Activated CD8-positive, alpha-beta memory T cell treated with anti-CD3 and anti-CD28 coated beads, Interleukin-2, amount 50 U/mL, for 1 hour (primary cell): Measurements from ENCODE around the gene PIP5KL1.
A peak's percentile ranks its signal among the peaks of the same experiment; 100 is the strongest.

Experiments
- DNase-seq: peaks from one replicate; pipeline ENCODE4 v3.0.0-alpha.2; 2020; ENCODE audit errors: extremely low read depth

Gene PIP5KL1

DNA sequence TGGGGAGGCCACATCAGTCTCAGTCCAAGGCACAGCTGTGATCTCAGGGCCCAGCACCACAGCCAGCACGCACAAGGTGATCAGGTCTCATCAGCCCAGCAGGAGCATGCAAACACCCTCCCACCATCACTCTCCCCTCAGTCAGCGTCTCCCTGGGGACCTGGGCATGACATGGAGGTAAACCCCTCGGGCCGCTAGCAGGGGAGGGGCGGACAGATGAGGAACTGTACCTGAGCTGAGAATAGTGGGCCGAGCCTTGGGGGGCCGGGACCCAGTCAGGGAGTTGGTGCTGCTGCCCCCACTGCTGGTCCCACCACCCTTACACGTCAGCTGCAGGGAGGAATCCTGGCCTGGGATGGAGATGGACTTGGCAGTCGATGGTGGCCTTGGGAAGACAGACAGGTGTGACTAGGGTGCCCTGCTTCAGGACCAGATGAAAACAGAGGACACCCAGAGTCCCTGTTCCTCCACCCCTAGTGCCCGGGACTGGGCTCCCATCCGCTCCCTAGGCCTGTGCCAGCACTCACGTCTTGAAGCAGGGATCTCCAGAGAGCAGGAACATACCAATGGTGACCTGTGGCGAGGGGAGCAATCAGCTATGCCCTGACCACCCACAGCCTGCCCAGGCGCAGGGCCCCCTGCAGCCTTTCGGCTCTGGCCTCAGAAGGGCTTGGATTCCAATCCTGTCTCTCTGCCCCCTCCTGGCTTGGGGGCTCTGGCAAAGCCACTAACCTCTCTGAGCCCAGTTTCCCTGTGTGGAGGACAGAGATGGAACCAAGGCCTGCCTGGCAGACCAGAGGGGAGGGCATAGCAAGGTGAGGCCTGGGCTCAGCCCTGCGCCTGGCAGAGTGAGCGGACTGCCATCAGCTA is 17.5 kb upstream of the PIP5KL1 start:
- DNase-seq: no peak

DNA sequence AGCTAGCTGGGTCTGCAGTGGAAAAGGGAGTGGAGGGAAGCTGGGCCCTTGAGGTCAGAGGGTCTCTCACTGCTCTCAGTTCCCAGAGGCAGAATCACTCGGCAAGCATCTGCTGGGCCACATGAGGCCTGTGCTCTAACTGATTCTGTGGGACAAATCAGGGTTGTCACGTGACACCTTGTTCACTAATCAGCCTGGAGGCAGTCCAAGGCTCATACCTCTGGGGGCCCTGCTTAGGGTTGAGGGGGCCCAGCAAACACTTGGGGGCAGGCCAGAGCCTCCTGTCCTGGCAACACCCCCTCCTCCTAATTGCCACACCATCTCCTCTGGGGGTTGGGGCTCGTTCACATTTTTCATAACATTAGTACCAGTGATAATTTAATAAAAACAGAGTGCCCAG is 16.2 kb upstream of the PIP5KL1 start:
- no peak for DNase-seq

DNA sequence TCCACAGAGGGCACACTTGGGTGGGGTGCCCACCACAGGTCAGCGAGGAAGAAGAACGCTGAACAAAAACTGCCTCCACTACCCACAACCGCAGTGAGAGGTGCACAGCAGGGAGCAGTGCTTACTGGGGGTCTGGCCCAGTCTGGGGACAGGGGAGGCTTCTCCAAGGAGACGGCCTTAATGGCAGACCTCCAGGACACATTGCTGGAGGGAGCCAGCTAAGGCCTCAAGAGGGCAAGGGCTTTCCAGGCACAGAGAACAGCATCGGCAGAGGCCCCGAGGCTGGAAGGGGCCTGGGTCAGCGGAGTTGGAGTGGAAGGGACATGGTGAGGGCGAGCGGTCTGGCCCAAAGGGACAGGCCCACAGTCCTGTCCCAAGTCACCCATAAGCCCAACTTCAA is 15.4 kb upstream of the PIP5KL1 start:
- DNase-seq: no peak

DNA sequence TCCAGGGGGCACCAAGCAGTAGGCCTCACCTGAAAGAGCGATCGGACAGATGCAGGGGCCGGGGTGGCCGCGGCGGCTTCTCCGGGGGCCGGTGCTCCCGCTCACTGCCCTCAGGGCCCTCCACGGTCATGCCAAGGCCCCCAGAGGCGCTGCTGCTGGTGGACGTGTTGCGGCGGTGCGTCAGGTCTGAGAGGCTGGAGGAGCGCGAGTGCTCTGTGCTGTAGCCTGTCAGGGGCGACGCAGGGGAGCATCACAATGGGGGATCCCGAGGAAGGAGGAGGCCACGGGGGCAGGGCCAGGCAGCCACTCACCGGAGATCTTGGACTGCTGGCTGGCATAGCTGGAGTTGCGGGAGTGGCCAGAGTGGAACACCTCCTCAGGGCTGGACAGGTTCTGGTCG is 14.8 kb upstream of the PIP5KL1 start:
- no peak for DNase-seq

DNA sequence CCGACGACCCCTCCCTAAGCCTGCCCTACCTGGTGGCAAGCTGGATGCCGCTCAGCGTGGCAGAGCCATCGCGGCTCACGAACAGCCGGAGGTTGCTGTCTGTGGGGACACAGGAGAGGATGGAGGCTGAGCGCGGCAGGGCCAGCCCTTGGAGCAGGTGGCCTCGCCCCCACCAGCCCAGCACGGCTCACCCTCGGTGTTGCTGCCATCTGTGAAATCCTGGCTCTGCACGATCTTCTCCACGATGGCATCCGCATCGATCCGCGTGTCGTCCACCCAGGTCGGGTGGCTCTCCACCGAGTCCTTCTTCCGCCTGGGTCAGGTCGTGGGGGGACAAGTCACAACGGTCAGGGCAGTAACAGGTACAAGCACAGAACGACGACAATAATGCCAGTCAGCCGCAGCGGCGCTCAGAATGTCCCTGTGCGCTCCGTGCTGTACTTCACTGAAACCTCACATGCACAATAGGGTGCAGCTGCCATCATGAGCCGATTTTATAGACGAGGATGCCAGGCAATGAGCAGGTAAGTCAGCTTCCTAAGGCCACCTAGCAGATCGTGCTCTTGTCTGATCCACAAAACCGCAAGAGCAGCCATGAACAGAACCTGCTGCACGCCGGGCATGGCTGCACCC is 14.1 kb upstream of the PIP5KL1 start:
- DNase-seq: no peak

DNA sequence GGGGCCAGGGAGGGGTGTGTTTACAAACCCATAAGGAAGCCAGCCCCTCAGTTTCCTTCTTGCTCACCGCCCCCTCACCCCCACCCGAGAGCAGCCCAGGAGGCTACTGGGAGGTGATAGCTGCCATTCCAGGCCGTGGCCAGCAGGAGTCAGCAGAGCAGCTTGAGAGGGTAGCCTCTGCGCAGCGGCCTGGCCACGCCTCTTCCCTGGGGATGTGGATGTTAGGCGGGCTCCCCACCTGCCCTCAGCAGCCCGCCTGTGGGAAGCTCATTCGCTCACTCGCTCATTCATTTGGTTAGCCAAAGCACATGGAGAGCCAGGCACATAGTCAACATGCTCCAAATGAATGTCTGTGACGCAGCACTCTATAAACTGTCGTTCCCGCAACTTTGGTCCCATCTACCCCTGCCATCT is 13.2 kb upstream of the PIP5KL1 start:
- DNase-seq: no peak

DNA sequence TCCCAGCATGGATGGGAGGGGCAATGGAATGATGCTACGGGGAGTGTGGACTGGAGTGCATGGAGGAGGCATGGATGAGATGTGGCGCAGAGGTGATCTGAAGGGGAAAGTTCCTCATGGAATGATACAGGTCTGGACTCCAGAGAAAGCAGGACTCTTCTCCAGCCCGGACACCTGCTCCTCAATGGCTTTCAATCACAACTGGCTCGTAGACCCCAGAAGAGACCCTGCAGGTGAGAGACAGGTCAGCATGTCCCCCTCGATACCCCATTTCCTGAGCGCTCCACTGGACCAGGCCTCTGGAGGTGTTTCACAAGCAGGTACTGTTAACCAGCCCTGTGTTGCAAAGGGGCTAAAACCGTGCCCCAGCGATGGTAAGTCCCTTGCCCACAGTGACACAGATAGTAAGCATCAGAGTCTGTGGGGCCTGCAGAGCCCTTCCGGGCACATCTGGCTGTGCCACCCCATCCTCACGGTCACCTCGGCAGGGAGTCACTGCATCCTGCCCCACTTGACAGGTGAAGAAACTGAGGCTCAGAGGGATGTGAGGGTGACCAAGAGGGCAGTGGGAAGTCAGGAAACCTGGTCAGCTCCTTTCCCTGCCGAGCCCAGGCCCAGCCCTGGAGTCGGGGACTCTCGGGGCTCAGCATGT is 12.6 kb upstream of the PIP5KL1 start:
- no peak for DNase-seq

DNA sequence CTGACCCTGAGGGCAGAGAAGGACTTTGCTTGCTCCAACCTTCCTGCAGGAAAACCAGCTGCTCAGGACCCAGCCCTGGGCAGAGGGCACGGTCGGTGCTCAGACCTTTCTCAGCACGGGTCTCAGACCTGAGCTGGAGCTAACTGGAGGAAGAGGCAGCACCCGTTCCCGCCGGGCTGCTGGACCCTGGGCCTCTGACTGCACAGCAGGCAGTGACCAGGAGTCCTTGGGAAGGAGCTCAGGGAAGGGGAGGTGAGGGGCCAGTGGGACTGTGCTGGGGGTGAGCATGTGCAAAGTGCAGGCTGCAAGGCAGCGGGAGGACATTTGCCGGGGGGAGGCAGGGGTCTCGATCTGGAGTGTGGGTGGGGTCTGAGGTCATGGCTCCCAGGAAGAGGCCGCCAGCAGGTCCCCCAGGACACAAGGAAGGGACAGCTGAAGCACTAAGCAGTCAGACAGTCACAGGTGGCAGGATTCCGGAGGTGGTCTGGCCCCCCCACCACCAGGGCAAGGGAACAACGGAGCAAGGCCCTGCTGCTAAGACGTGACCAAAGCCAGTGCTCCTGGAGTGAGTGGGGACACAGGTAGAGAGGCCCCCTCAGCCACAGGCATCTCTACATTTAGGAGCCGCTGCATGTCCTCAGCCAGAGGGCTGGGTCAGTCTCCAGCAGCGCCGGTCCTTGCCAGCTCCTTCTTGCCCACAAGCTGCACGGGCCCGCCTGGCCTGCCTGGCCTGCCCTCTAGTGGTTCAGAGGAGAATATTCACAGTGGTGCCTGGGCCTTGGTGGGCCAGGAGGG is 11.8 kb upstream of the PIP5KL1 start:
- no peak for DNase-seq

DNA sequence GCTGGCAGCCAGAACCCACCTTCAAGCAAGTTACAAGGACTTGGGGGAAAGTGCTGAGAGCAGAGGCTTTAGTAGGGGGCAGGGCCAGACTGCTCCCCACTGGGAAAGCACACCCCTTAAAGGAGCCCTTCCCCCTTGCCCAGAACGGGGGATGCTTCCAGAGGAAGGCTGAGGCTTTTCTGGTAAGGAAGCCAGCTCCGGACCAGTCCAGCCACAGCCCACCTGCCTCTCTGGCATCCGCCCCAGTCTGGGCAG is 11.3 kb upstream of the PIP5KL1 start:
- DNase-seq: no peak

DNA sequence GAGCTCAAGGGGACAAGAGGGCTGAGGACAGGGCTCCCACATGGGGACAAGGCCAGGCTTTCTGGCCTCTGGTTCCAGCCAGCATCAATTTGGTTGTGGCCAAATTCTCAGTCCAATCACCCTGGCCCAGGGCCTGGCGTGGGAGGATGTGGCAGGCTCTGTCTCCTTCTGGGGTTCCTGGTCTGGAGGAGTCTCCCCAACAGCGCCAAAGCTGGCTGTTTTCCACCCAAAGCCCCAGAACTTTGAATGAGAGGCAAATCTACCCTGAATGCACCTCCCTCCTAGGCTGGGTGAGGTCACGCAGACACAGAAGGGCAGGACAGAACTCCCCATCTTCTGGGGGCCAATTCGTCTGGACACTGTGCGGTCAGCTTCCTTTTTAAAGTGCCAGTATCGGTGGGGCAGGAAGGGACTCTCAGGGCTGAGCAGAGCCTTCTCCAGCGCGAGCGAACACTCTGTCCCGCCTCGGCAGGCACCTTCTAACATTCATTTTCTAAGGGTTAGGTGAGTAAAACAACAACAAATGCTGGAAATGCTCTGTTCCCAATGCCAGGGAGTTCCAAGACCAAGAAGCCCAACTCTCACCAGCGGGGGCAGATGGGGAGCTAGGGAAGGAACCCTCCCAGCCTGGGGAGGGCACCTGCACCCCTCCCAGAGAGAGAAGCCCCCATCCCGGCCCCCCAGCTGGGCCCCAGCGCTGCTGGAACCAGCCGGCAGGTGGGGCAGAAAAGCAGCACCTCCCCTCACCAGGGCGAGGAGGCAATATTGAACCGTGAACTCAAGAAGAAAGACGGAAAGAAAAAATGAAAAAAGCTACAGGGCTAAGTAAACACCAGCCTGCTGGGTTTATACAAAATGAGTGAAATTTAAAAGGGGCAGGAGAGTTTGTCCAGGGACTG is 10.7 kb upstream of the PIP5KL1 start:
- DNase-seq: no peak

DNA sequence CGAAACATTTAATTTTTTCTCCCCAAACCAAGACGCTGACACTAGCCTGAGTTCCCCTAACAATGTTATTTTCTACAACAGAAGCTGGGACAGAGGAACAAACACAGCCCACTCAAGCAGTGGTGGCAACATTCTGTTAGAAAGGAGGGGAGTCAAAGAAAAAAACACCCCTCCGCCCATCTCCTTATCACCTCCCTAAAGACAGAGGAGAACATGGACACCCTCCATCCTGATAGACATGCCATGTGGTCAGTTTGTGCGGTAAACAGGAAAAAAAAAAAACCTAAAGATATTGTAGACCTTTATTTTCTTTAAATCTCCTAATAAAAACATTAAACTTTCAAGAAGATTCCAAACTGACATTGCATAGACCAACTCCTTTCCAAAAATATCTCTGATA is 10.0 kb upstream of the PIP5KL1 start:
- DNase-seq: no peak

DNA sequence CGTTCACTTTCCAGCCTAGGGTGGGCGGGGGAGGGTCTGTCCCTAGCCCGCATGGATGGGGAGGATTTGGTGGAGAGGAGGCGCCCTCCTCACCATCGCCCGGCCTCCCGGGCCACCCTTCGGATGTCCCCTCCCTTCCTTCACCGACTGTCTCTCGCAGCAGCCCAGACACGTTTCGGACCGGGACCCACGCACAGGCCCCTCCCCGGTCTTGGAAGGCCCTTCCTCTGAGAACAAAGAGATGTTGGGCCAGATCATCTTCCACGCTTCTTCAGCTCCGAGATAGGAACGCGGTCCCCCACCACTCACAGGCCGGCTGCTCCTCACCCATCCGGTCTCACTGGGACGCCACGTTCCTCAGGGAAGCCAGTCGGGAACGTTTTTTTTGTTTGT is 7.7 kb upstream of the PIP5KL1 start:
- no peak for DNase-seq

DNA sequence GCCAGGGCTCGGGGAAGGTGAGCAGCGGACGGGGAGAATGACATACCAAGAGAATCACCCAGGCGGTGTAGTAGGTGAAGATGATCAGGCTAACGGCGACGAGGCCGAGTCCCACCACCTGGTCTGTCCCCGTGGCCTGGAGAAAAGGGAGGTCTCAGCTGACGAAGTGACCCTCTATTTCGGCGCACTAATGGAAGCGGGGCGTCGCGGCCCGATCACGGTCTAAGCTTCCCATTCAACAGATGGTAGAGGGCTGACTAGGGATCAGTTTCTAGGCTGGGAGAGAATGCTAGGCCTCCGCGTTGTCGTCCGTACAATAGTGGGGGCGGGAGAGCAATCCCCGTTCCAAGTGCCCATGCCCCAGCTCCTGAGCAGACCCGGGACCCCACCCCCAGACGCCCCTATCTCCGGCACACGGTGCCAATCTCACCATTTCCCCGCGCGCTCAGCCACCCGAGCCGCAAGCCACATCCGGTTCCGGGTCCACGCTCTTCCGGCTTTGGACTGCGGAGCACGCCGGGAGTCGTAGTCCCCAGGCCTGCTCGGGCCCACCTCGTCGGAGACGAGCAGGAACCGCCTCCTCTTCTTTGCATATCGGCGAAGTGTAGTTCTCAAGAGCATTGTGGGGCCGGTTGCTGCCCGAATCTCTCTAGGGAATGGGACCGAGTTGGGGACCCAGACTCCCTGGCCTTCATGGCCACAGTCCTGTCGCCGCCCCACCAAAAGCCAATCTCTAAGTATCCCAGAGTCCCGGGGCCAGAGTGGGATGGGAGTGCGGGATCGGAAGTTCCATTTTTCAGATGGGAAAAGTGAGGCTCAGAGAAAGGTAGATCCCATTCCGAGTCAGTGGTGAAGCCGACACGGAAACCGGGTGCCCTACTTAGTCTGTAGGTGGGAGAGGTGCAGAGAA is 7.1 kb upstream of the PIP5KL1 start, which contains the start of gene DPM2:
Gene DPM2, minus strand, starts transcription at position 467 of the 910 bp plus-strand sequence. Its CDS starts 34 bp downstream, at position 433.
- peak; percentile 50 for DNase-seq

DNA sequence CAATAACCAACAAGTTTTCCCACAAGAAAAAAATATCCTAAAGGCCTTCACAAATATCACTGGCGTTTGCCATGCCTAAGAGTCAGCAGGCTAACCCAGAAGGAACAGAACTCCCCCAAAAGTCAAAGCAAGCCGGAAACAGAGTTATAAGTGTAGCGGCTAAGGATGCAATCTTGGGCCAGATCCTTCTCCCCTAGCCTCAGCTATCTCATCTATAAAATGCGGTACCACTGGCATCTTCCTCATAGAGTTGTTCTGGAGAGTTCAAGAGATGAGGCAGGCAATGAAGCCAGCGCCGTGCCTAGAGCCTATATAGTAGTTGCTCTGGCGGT is 6.4 kb upstream of the PIP5KL1 start:
- no peak for DNase-seq

DNA sequence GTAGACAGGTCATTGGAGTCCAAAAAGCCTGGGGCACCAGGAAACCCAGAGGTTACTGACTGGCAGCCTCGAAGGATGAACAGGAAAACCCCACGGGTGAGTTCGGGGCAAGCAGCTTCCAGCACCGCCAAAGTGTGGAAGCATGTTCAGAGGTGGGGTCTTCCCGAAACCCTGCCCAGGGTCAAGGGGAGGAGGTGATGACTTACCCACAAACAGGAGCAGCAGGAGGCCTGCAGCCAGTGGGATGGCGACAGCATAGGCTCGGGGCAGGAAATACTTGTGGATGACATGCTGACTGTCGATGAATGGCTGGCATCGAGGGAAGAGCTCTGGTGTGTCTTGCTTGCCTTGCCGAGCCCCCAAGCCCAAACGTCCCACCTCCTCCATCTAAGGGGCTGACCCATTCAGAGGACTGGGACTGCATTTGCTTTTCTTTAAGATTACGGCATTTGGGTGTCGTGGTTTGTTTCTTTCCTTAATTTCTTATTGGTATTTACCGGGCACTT is 5.8 kb upstream of the PIP5KL1 start:
- no peak for DNase-seq

DNA sequence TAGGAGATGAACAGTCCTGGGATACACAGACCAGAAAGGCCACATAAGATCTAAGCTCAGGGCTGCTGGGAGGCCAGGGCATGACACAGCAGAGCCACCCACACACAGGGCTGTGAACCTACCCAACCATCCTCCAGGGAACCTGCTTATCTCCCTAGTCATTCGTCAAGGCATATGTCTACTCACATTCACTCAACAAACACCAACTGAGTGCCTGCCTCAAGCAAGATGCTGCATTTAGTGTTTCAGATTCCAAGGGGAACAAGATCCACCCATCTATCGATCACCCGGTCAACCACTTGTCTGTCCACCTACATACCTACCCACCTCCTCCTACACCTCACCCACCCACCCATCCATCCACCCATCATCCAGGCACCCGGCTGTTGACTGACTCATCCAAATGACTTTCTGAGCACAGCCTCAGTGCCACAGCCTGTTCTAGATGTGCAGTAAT is 5.2 kb upstream of the PIP5KL1 start:
- no peak for DNase-seq

DNA sequence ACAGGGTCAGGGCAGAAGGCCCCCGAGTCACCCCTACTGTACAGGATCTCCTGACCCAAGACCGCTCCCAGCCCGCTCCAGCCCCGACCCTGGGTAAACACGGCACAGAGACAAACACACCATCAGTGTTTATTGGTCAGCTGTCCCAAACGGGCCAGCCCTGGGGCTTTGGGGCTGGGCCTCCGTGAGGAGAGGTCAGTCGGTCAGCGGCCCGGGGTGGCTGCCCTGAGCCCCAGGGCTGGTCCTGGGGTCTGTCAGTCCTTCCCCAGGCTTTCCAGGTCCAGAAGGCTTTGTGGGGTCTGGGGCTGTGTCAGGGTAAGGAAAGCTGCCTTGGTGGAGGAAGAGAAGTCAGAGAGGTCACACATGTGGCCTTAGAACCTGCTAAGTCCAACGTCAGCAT is 4.4 kb upstream of the PIP5KL1 start:
- no peak for DNase-seq

DNA sequence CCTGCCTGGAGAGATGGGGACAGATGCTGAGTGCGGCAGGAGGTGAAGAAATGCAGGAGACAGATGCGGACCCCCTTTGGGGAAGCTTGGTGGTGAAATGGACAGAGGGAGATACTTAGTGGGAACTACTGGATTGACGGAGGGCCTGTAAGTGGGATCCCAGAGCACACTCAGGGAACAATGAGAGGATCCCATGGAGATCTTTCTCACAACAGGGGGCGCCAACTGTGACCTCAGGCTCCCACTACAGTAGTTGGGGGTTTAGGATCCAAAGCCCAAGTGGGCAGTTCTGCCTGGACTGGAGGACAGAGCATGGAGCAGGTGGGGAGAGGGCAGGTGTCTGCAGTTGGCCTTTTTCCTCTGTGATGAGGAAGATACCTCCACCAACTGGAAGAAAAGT is 3.7 kb upstream of the PIP5KL1 start:
- DNase-seq: no peak

DNA sequence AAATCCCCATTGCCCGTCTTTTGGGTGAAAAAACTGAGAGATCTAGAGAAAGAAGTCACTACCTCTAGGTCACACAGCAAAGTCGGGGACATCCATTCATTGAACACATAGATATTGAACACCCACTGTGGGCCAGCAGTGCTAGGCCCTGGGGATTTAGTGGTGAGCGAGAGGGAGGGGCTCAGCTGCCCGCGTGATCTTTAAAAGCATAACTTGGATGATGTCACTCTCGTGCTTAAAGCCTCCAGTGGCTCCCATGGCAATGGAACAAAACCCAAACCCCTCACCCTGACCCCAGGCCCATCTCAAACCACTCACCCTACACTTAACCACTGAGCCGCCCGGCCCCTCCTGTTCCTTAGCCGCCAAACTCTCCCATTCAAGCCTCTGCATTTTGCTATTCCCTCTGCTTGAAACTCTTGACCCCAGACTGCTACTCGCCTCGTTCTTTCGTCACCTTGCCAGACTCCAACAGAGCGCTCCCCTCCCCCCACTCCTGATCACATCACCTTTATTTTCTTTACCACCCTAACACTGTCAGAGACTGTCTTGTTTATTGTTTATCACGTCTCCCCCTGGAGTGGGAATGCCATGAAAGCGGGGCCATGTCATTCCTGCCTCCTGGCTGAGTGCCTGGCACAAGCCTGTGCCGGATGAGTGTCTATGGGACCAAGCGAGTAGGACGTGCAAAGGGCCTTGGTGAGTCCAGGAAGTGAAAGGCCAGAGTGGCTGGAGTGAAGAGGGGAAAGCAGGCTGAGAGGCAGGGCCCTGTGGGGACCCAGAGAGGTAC is 710 bp upstream of the PIP5KL1 start:
- no peak for DNase-seq
